Prostate gland (tissue), 2 donors: ENCODE results near the gene M6PR.

Source experiments
- CTCF ChIP-seq, 4 experiments: fragments of 200-600 bp in 2 of 4; fragments of 450-650 bp in 2 of 4; sonication (generic) in 2 of 4; IDR thresholded peaks; 1 replicate in 3 of 4; 2 replicates in 1 of 4; pipeline ENCODE4 v1.5.1; 2016 to 2019; ENCODE audit warnings: antibody characterized with exemption in 4 of 4, mild to moderate bottlenecking in 2 of 4, moderate library complexity in 2 of 4
- POLR2A ChIP-seq: fragments of 450-650 bp; IDR thresholded peaks from one replicate; pipeline ENCODE4 v1.6.1; 2016; ENCODE audit warnings: antibody characterized with exemption, mild to moderate bottlenecking

GRCh38 chr12:8957561-8957960 is 8.1 kb upstream of the M6PR start:
- TF ChIP-seq CTCF (IDR thresholded peaks at IDR 0.05) = no peak
- no peak for TF ChIP-seq POLR2A
